Measurements from ENCODE around the gene SLC16A8. TPM values are rescaled to one million over a fixed set of nuclear protein-coding genes. Genes with fewer than 3 reads are reported as not detected.
"Not testable (repeated sequence)": the region's sequence is repeated elsewhere in the genome, so short reads cannot be mapped to it uniquely, and the experiment has no call there.

The SLC16A8 gene
- total and polyA plus RNA-seq, 10 of the 15 experiments (the other 5 are each of a cell fraction or from before 2014, with no cell fraction given): not detected

- ChIA-PET CTCF (interaction anchor here (0.8 to 2.1 kb wide), 2 partner anchors 11 to 14 kb away, joined by 3 to 8 read pairs; no protein-coding TSS in a partner anchor), SMC1A (ENCODE audit: uncharacterized antibody, unreplicated experiment) (no interaction called here), POLR2A (no interaction called here), RAD21 (ENCODE audit: unreplicated experiment) (interaction anchor here (1.3 kb wide), 1 partner anchor 14 kb away, joined by 3 read pairs; no protein-coding TSS in a partner anchor)
- Histone ChIP-seq H3K4me3 (no peak overlapping the region), H3K27ac (ENCODE audit: control insufficient read depth, insufficient read depth) (no peak overlapping the region), H3K4me1 (ENCODE audit: control insufficient read depth, insufficient read depth, low read length) (peaks cover 7% of the 10 kb centered on the region; the same call in 1 of the 2 replicates), H3K9ac (ENCODE audit: control insufficient read depth, insufficient read depth, low read length) (no peak overlapping the region), H3K9me3 (replicated peaks; ENCODE audit: control insufficient read depth, insufficient read depth, low read length) (no peaks in the 10 kb centered on the region), H3K79me2 (ENCODE audit: control insufficient read depth, insufficient read depth, low read length) (no peaks in the 10 kb centered on the region), H3K27me3 (replicated peaks in 1 of 2; ENCODE audit: control insufficient read depth in 2 of 2, insufficient read depth in 2 of 2, low read length in 1 of 2) (no peaks in the 10 kb centered on the region; a peak in 1 of 4 replicates), H3K36me3 (ENCODE audit: control insufficient read depth in 2 of 2, insufficient read depth in 2 of 2, low read length in 1 of 2) (no peaks in the 10 kb centered on the region), H2AFZ (ENCODE audit: control insufficient read depth, low read depth, low read length) (no peak overlapping the region), H4K20me1 (ENCODE audit: control insufficient read depth, insufficient read depth) (no peaks in the 10 kb centered on the region), H3K4me2 (ENCODE audit: control insufficient read depth, insufficient read depth) (no peak overlapping the region)
- whole genome bisulfite sequencing (ENCODE audit: insufficient coverage, insufficient replicate concordance, low lambda C conversion rate, missing lambda C conversion rate): 79% methylated on average over 14 of the region's 23 CpGs
- no peak for TF ChIP-seq CHD2 (IDR thresholded peaks at IDR 0.05; ENCODE audit: borderline replicate concordance, low read depth, low read length)
- no peak for TF ChIP-seq SMARCA5 (IDR thresholded peaks at IDR 0.05)
- TF ChIP-seq IKZF2 (IDR thresholded peaks at IDR 0.05): no peak
- TF ChIP-seq USF2 (IDR thresholded peaks at IDR 0.05; ENCODE audit: borderline replicate concordance, low read depth, low read length): no peak
- TF ChIP-seq, protein P1, sequence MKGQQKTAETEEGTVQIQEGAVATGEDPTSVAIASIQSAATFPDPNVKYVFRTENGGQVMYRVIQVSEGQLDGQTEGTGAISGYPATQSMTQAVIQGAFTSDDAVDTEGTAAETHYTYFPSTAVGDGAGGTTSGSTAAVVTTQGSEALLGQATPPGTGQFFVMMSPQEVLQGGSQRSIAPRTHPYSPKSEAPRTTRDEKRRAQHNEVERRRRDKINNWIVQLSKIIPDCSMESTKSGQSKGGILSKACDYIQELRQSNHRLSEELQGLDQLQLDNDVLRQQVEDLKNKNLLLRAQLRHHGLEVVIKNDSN (IDR thresholded peaks at IDR 0.05; ENCODE audit: borderline replicate concordance, extremely low read length, insufficient read depth, low read depth, low read length): no peak
- TF ChIP-seq MXI1 (IDR thresholded peaks at IDR 0.05; ENCODE audit: low read depth, low read length): no peak
- TF ChIP-seq MTA3 (IDR thresholded peaks at IDR 0.05; ENCODE audit: borderline replicate concordance, low read length): no peak
- no peak for TF ChIP-seq CHD1 (IDR thresholded peaks at IDR 0.05; ENCODE audit: low read depth, low read length)
- DNase-seq (ENCODE audit: low read depth, low spot score): no peak
- intact Hi-C loops (cut with micrococcal nuclease; ENCODE audit: unreplicated experiment): no loop called here
- BruUV-seq (replicated peaks): no TSS peak
- FAIRE-seq: no peak
- in situ Hi-C loops (cut with MboI): no loop called here
- ATAC-seq: no peak
These were observed 45.6 kb downstream of the SLC16A8 start for GRCh38 chr22:38038426-38038825.

GRCh38 chr22:38037367-38038150 lies 46.4 kb downstream of the SLC16A8 start:
- RAD21 ChIA-PET (ENCODE audit: unreplicated experiment): interaction anchor here (1.3 kb wide), 1 partner anchor 15 kb away, joined by 3 read pairs; no protein-coding TSS in a partner anchor
- DNase-seq (ENCODE audit: low read depth, low spot score); H4K20me1 ChIP-seq (ENCODE audit: control insufficient read depth, insufficient read depth); H3K27me3 ChIP-seq (replicated peaks in 1 of 2; ENCODE audit: control insufficient read depth in 2 of 2, insufficient read depth in 2 of 2, low read length in 1 of 2); H3K9me3 ChIP-seq (replicated peaks; ENCODE audit: control insufficient read depth, insufficient read depth, low read length); H3K36me3 ChIP-seq (ENCODE audit: control insufficient read depth in 2 of 2, insufficient read depth in 2 of 2, low read length in 1 of 2); H2AFZ ChIP-seq (ENCODE audit: control insufficient read depth, low read depth, low read length); SMC1A ChIA-PET (ENCODE audit: uncharacterized antibody, unreplicated experiment); ATAC-seq; FAIRE-seq; H3K9ac ChIP-seq (ENCODE audit: control insufficient read depth, insufficient read depth, low read length); H3K4me2 ChIP-seq (ENCODE audit: control insufficient read depth, insufficient read depth); H3K27ac ChIP-seq (ENCODE audit: control insufficient read depth, insufficient read depth); intact Hi-C loops (cut with micrococcal nuclease; ENCODE audit: unreplicated experiment); BruUV-seq (replicated peaks); H3K4me3 ChIP-seq; H3K4me1 ChIP-seq (ENCODE audit: control insufficient read depth, insufficient read depth, low read length); H3K79me2 ChIP-seq (ENCODE audit: control insufficient read depth, insufficient read depth, low read length); in situ Hi-C loops (cut with MboI): not testable (repeated sequence)
- POLR2A ChIA-PET: interaction anchor here (0.6 kb wide), 1 partner anchor 318 kb away, joined by 10 read pairs; no protein-coding TSS in a partner anchor
- WGBS (ENCODE audit: insufficient coverage, insufficient replicate concordance, low lambda C conversion rate, missing lambda C conversion rate): 60% methylated on average over 13 of the region's 13 CpGs
- CTCF ChIA-PET: interaction anchor here (0.8 to 2.1 kb wide), 3 partner anchors 12 to 447 kb away, joined by 3 to 8 read pairs (median 4); no protein-coding TSS in a partner anchor

Measured in GM12878 (cell line).